GM21529 (cell line): Measurements from ENCODE around the gene DOCK3.

Experiments used
- ATAC-seq: cut with Tn5 transposase; IDR thresholded peaks from one replicate; pipeline ENCODE4 v1.9.1; 2021; ENCODE audit not compliant: unreplicated experiment

DOCK3 gene

DNA sequence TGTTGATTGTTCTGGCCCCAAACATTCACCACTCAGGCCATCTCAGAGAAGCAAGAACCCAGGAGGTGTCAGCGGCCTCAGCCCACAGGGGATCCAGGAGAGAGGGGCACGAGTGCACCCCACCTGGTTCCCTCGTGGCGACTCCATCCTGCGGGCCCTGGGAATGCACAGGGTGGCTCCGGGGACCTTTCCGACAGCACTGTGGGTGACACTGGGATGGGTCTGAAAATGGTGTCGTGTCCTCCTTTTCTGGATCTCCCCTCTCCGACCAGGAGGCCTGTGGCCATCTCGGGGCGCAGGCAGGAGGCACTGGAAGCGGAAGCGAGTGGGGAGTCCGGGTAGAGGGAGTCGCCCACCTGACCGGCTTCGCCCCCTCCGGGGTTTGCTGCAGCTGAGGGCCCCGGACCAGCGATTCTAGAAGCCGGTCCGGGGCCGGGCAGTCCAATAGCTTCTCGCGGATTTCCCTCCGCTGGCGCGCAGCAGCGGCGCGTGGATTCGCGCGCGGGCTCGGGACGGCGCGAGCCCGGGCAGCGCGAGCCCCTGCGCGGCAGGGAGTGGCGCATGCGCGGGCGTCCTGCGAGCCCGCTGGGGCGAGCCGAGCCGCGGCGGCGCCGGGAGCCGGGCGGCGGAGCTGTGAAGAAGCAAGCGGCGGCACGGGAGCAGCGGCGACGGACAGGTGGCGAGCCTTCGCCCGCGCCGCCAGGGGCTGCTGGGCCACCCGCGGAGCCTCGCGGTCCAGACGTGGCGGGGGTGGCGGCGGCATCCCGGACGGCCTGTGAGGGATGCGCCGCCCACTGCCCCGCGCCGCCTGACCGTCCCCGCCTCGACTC, at the start of gene DOCK3:
DOCK3 (plus strand) TSS at position 579 of the 830 bp plus-strand sequence. CDS start 337 bp downstream, outside the sequence.
- ATAC-seq: no peak

DNA sequence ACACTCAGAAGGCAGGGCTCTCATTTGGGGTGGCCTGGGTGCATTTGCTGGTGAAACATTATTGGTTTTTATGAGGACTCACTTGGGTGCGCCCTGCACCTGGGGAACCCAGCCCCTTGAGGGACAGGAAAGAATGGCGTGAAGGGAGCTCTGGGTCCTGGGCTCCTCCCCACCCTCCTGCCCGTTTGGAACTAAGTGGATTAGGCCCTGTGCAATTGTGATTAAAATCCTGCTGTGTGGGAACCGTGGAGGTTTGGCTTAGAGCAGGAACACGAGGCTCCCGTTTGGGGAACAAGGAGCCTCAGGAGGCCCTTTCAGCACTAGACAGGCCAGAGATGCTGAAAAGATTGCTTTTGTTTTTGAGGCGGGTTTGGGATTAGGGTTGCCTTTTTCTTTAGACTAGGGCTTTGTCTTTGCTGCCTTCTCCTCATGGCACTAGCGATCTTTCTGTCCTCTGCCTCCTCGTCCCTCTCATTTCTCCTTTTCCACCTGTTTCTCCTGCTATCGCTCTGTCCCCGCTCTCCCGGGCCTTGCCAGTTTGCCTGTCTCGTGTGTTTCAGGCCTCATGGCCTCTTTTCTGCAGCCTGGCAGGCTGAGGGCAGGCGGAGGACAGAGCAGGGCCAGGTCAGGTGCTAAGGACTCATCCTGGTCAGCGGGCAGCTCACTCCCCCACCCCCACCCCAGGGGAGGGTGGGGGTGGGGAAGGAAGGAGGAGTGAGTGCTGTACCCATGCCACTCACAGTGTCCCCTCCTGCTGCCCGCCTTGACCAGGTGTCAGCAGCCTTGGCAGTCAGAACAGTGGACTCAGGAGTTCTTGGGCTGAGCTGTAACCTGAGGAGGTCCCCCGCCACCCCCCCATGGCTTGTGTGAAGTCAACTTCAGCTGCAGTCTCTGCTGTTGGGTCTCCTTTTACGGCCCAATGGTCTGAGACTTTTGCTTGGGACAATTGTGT, 49.2 kb upstream of the DOCK3 start:
- ATAC-seq: no peak

DNA sequence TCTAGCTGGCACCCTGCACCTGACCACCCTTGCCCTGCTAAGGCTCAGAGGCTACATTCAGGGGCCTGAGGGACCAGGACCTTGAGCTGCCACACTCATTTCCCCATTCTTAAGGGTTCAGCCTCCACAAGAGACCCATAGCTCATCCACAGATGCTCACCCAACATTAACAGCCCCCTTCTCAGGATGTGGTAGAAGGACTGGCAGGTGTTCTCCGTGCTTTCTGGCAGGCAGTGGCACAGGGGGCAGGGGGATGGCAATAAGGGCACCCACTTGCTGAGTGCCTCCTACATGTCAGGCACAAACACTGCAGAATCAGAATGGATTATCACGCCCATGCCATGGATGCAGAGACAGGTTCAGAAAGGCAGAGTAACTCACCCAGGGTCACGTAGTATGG, 48.3 kb upstream of the DOCK3 start:
- no peak for ATAC-seq

- no peak for ATAC-seq
Observed at GRCh38 chr3:50627407-50628051, 47.2 kb upstream of the DOCK3 start.

DNA sequence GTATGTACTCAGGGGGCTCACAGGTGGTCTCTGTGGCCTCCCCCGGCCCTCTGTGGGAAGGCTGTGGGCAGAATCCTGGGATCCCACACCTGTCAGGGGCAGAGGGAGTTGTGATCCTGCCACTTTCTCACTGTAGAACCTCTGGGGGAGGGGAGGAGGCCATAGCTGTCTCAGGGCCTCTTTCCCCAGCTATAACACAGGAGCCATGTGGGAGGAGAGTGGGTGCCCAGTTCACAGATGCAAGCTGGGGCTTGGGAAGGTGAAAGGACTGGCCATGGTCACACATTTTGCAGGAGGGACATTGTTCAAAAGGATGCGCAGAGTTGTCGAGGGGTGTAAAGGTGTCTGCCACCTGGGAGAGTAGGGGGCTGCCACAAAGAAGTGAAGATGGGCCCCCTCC, 46.1 kb upstream of the DOCK3 start:
- no peak for ATAC-seq

DNA sequence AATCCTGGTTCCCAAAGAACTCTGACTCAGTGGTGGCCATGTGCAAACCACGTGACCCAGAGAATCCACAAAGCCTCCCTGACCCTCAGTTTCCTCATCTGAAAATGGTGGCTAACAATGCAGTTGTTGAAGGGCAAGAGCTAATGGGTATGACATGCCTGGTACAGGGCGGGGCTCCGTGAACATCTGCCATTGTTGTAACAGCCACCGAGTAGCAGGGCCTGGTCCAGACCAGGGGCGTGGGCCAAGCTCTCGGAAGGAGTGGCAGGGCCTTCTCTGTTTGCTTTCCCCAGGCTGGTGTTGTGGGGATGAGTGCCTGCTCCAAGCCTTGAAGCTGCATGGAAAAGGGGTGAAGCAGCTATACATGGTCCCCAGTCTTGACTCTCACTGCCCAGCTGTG, 44.3 kb upstream of the DOCK3 start:
- no peak for ATAC-seq

GRCh38 chr3:50630877-50631276, 43.9 kb upstream of the DOCK3 start:
- ATAC-seq: no peak

DNA sequence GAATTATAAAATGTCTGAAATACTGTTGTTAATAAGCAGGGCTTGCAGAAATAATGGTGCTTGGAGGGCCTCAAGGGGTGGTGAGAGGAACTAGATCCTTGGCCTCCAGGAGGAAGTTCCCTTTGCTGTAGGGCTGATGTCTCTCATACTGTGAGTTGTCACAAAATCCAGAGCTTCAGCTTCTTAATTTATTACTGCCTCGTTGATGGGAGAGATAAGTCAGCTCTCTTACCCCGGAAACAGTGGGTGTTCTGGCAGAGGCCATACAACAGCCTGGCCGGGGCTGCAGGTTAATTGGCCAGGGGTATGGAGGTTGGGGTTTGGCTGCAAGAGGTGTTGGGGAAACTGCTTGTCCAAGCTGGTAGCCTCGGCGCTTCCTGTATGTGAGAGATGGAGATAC, 42.3 kb upstream of the DOCK3 start:
- ATAC-seq: no peak

- ATAC-seq: no peak
Observed at GRCh38 chr3:50633230-50633790, 41.4 kb upstream of the DOCK3 start.

DNA sequence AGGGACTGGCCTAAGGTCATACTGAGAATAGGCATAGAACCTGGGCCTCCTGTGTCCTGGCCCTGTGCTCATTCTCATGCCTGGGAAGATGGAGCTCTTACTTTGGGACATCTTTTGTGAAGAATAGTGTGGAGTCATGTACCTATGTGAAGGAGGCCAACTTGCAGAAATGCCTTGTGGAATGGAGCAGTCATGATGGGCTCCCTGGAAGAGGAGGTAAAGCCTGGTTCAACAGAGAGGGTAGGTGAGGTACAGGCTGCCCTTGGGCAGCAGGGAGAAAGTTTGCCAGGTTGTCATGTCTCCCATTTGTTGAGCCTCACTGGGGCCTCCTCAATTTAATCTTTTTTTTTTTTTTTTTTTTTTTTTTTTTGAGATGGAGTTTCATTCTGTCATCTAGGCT, 39.7 kb upstream of the DOCK3 start:
- no peak for ATAC-seq

- ATAC-seq: no peak
Observed at GRCh38 chr3:50637011-50637410, 37.7 kb upstream of the DOCK3 start.

DNA sequence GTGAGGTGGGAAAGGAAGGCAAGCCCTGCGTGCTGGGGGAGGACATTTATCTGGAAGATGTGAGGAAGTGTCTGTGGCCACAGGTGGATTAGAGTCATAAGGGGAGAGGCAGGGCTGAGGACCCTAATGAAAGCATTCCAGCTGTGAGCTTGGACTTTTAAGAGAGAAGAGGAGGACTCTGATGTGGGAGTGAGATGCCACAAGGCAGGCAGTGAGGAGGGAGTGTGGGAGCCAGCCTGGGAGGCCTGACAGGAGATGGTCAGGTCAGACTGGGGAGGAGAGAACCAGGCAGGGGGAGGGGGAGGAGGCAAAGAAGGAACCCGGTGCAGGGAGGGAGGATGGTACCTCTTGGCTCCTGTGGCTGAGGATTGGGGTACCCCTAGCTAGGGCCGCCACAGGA, 36.8 kb upstream of the DOCK3 start:
- no peak for ATAC-seq

DNA sequence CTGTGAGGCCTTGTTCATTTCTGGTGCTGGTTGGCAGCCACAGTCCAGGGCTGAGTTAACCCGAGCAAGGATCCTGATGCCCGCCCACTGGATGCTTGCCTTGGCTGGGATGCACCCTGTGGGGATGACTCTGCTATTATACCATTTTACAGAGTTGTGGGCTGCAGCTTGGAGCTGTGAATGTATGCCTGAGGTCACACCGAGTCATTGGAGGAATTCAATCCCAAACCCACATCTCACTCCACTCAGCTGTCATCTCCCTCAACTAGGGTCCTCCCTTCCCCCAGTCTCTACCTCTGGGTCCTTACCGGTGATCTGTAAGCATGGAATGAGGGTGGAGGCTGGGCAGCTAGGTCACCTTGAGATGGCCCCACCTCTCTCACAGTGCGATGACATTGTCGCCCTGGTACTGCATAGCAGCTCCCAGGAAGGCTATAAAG, 35.7 kb upstream of the DOCK3 start:
- no peak for ATAC-seq

GRCh38 chr3:50642382-50642781, 32.3 kb upstream of the DOCK3 start:
- no peak for ATAC-seq

- no peak for ATAC-seq
Observed at GRCh38 chr3:50644561-50644960, 30.2 kb upstream of the DOCK3 start.

DNA sequence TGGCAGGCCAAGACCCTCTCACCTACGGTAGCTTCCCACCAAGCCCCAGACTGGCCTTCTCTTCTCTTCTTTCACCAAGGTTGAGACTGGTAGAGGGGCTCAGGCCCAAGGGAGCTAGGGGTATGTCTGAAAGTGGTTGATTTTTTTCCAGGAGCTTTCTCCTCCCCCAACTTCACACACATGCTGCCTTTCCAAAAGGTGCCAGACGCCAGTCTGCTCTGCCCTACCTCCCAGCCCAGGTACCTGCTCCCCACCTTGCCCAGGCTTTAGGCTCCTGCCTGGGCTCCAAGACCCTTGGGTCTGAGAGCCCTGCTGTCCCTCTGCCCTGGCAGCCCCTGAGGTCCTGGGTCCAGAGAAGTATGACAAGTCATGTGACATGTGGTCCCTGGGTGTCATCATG, 29.3 kb upstream of the DOCK3 start:
- no peak for ATAC-seq

- ATAC-seq: no peak
Observed at GRCh38 chr3:50648313-50648712, 26.4 kb upstream of the DOCK3 start.

- ATAC-seq: no peak
Observed at GRCh38 chr3:50648944-50649343, 25.8 kb upstream of the DOCK3 start.

- ATAC-seq: no peak
Observed at GRCh38 chr3:50649451-50649931, 25.2 kb upstream of the DOCK3 start.

DNA sequence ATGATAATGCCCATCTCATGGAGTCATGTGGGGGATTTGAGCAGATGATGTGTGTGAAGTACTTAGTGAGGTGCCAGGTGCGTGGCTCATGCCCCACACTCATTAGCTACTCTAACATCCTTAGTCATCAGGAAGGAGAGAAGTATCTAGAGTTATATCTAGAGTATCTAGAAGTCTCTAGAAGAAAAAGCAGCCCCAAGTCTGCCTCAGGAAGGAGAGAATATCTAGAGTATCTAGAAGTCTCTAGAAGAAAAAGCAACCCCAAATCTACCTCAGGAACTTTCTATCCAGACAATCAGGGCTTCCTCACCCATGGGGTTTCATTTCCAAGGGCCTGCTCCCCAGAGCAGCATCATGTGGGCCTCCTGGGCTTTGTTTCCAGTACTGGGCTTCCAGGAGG, 24.7 kb upstream of the DOCK3 start:
- ATAC-seq: no peak

DNA sequence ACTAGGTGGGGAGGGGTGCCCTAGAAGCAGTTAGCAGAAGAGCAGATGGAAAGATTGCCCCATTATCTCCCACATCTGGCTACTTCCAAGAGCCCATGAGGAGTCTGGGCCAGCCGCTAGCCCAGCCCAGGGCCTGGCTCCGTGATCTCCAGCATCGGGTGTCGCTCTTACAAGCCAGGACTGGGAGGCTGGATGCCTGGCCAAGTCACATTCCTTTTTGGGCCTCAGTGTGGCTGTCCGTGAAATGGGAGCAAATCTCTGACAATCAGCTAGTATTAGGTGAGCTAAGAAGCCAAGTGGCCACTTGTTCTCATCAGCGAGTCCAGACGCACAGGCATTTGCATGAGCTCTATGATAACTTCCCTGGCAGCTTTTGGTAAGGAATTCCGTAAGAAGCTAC, 23.3 kb upstream of the DOCK3 start:
- ATAC-seq: no peak
